PC-3 (cell line): ENCODE measurements around the gene ERFE.

Experiments
- CTCF ChIP-seq: fragments of 300-600 bp; sonication (generic); conservative IDR thresholded peaks from 2 replicates; pipeline ENCODE4 v1.5.1; 2017; ENCODE audit warnings: antibody characterized with exemption, low read depth, mild to moderate bottlenecking, low read length
- EZH2 ChIP-seq: fragments of 300-600 bp; sonication (generic); IDR thresholded peaks from one replicate; pipeline ENCODE4 v1.6.1; 2017; ENCODE audit warnings: antibody characterized with exemption, mild to moderate bottlenecking, low read length; ENCODE audit not compliant: unreplicated experiment
- EZH2phosphoT487 ChIP-seq: fragments of 300-600 bp; sonication (generic); IDR thresholded peaks from 2 replicates; pipeline ENCODE4 v1.6.1; 2018; ENCODE audit warnings: mild to moderate bottlenecking, antibody characterized with exemption, low read length, borderline replicate concordance

DNA sequence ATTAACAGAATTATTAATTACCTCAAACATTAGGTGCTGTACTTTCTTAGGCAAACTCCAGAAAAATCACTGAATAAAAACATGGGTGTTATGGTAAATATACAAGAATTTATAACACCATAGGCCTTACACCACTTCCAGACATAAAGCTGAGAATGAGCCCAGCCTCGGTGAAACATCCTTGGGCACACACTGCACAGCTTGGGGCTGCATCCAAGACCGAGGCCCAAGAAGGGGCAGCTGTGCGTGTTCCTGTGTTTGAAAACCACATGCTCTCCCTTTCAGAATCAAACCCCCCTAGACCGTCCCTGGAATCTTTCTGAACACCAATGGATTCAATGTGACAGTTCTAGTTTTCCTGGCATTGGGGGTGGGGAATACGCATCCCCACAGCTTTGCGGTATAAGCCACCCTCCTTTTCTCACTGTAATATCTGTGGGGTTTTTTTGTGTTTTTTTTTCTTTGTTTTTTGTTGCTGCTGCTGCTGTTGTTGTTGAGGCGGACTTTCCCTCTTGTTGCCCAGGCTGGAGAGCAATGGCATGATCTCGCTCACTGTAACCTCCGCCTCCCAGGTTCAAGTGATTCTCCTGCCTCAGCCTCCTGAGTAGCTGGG, 12.9 kb downstream of the ERFE start:
- TF ChIP-seq CTCF: no peak
- TF ChIP-seq EZH2: no peak
- TF ChIP-seq EZH2phosphoT487: no peak
